Smooth muscle cell (in vitro differentiated cells): ENCODE results near the gene FUBP3. TPM values are rescaled to one million over a fixed set of nuclear protein-coding genes. Genes with fewer than 3 reads are reported as not detected.

Experiments used
- DNase-seq: peaks from one replicate; lab custom pipeline; 2025; ENCODE audit not compliant: unreplicated experiment; lab: John Stamatoyannopoulos, UW
- H2AFZ ChIP-seq: fragments of 200-600 bp; sonication (generic); 2 replicates; pipeline ENCODE4 v1.6.0; 2016; ENCODE audit warnings: antibody characterized with exemption, low read depth, mild to moderate bottlenecking
- H3F3A ChIP-seq: fragments of 200-600 bp; sonication (generic); 2 replicates; pipeline ENCODE4 v1.6.0; 2017; ENCODE audit warnings: antibody characterized with exemption, low read depth
- H3K27ac ChIP-seq: fragments of 200-600 bp; sonication (generic); 2 replicates; pipeline ENCODE4 v1.5.1; 2016; ENCODE audit warnings: low read depth, mild to moderate bottlenecking
- H3K27me3 ChIP-seq: fragments of 200-600 bp; sonication (generic); 2 replicates; pipeline ENCODE4 v1.6.1; 2016; ENCODE audit warnings: low read depth, mild to moderate bottlenecking
- H3K36me3 ChIP-seq: fragments of 200-600 bp; sonication (generic); 2 replicates; pipeline ENCODE4 v1.5.1; 2016; ENCODE audit warnings: low read depth
- H3K4me1 ChIP-seq: fragments of 200-600 bp; sonication (generic); 2 replicates; pipeline ENCODE4 v1.5.1; 2016; ENCODE audit warnings: low read depth
- H3K4me2 ChIP-seq: fragments of 200-600 bp; sonication (generic); 2 replicates; pipeline ENCODE4 v1.6.0; 2016; ENCODE audit warnings: mild to moderate bottlenecking
- H3K4me3 ChIP-seq: fragments of 200-600 bp; sonication (generic); 2 replicates; pipeline ENCODE4 v1.5.1; 2016; ENCODE audit warnings: mild to moderate bottlenecking
- H3K79me2 ChIP-seq: fragments of 200-600 bp; sonication (generic); 2 replicates; pipeline ENCODE4 v1.6.0; 2016; ENCODE audit warnings: low read depth, mild to moderate bottlenecking
- H3K9ac ChIP-seq: fragments of 200-600 bp; sonication (generic); 2 replicates; pipeline ENCODE4 v1.6.0; 2016; ENCODE audit warnings: low read depth
- H3K9me3 ChIP-seq: fragments of 200-600 bp; sonication (generic); replicated peaks from 2 replicates; pipeline ENCODE4 v1.5.1; 2016; ENCODE audit warnings: low read depth
- H4K20me1 ChIP-seq: fragments of 200-600 bp; sonication (generic); 2 replicates; pipeline ENCODE4 v1.6.0; 2016; ENCODE audit warnings: low read depth
- WGBS: methylation state at CpG from one replicate; pipeline ENCODE4 v1.1.7; 2016; ENCODE audit warnings: low lambda C conversion rate; 5-methylcytosine and 5-hydroxymethylcytosine counted together
- polyA plus RNA-seq: library from polyadenylated mRNA; unstranded; fragments of >200 nt; fragmentation: Nextera tagmentation; extraction: Ambion mirVana; gene quantifications from 2 replicates; pipeline ENCODE4 v1.2.1, GENCODE V29; 2016
- total RNA-seq: library from RNA; depleted of rRNA; stranded (reverse); fragments of >200 nt; gene quantifications from 2 replicates; pipeline ENCODE4 v1.2.3, GENCODE V29; 2014
- TF ChIP-seq, protein P1 (sequence below): fragments of 200-600 bp; sonication (generic); IDR thresholded peaks from 2 replicates; pipeline ENCODE4 v1.5.1; 2017; ENCODE audit warnings: borderline replicate concordance, mild to moderate bottlenecking, antibody characterized with exemption; ENCODE audit not compliant: insufficient read depth, poor library complexity, severe bottlenecking

Gene FUBP3
- total and polyA plus RNA-seq, 2 experiments from 2014 or later = 46.9 to 52.5 TPM

DNA sequence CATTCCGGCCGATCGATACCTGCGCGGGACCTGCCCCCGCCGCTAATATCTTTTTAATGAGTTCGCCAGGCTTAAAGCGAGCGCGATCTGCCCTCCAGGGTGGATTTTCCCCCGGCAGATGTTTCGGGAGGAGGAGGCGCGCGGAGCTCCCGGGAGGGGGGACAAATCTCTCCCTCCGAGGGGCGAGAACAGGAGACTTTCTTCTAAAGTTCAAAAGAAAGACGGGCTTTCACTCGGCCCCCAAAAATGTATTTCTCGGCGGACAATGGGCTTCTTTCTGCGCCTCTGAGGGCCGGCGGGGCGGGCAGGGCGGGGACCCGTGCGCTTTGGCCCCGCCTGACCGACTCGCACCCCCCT, 80.9 kb downstream of the FUBP3 start:
- no peaks in the 10 kb centered on the region for H3K36me3 ChIP-seq
- H3K79me2 ChIP-seq = no peaks in the 10 kb centered on the region
- H3K9me3 ChIP-seq = no peaks in the 10 kb centered on the region
- H3K4me2 ChIP-seq = peak overlapping the region; percentile 82
- H3K27me3 ChIP-seq = peaks cover 100% of the 10 kb centered on the region
- no peak overlapping the region for H2AFZ ChIP-seq
- DNase-seq = no peak
- peaks cover 33% of the 10 kb centered on the region for H3K4me1 ChIP-seq
- H3K27ac ChIP-seq = no peak overlapping the region
- no peak overlapping the region for H3K9ac ChIP-seq
- H3K4me3 ChIP-seq = peak overlapping the region; percentile 31
- no peaks in the 10 kb centered on the region for H3F3A ChIP-seq
- peaks cover 7% of the 10 kb centered on the region for H4K20me1 ChIP-seq
- TF ChIP-seq, protein P1, sequence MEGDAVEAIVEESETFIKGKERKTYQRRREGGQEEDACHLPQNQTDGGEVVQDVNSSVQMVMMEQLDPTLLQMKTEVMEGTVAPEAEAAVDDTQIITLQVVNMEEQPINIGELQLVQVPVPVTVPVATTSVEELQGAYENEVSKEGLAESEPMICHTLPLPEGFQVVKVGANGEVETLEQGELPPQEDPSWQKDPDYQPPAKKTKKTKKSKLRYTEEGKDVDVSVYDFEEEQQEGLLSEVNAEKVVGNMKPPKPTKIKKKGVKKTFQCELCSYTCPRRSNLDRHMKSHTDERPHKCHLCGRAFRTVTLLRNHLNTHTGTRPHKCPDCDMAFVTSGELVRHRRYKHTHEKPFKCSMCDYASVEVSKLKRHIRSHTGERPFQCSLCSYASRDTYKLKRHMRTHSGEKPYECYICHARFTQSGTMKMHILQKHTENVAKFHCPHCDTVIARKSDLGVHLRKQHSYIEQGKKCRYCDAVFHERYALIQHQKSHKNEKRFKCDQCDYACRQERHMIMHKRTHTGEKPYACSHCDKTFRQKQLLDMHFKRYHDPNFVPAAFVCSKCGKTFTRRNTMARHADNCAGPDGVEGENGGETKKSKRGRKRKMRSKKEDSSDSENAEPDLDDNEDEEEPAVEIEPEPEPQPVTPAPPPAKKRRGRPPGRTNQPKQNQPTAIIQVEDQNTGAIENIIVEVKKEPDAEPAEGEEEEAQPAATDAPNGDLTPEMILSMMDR = no peak
- 1% methylated on average over 24 of the region's 33 CpGs for WGBS

DNA sequence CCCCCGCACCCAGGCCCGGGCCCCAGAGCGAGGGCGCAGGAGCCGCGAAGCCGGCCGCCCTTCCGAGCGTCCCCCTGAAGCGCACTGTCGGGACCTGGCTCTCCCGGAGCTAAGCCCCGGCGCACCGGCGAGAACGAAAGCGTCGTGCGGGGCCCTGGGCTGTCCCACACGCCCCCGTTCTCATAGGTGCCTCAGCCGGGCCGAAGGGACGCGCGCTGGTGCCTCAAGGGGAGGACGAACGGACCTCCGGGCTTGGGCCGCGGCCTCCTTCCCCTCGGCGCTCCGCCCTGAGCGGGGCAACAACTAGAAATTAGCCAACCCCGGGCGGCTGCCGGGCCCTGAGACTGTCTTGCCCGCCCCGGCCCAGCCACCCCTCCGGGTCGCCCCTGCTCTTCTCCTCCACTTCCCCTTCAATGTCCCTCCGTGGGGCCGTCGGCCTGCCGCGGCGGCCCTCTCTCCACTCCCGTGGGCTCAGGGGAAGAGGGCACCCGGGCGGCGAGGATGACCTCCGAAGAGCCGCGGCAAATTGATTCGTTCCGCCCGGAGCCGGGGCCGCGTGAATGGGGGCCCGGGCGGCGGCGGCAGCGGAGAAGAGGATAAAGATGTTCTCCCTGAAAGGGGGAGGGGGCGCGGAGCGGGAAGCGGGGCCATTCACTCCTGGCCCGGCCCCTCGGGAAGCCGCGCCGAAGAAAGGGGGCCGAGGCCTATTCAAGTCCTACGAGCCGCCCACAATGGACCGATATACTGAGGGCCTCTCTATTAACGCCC, 81.5 kb downstream of the FUBP3 start:
- no peak for DNase-seq
- Histone ChIP-seq H3K4me2 (peak overlapping the region; percentile 82), H3K9me3 (no peaks in the 10 kb centered on the region), H4K20me1 (peaks cover 7% of the 10 kb centered on the region), H3K27ac (no peak overlapping the region), H3K4me3 (peak overlapping the region; percentile 31), H3K27me3 (peaks cover 100% of the 10 kb centered on the region), H3K9ac (no peak overlapping the region), H3K4me1 (peaks cover 38% of the 10 kb centered on the region), H3F3A (no peaks in the 10 kb centered on the region), H2AFZ (no peak overlapping the region), H3K79me2 (no peaks in the 10 kb centered on the region), H3K36me3 (no peaks in the 10 kb centered on the region)
- 3% methylated on average over 66 of the region's 82 CpGs for WGBS
- TF ChIP-seq, protein P1 = no peak

DNA sequence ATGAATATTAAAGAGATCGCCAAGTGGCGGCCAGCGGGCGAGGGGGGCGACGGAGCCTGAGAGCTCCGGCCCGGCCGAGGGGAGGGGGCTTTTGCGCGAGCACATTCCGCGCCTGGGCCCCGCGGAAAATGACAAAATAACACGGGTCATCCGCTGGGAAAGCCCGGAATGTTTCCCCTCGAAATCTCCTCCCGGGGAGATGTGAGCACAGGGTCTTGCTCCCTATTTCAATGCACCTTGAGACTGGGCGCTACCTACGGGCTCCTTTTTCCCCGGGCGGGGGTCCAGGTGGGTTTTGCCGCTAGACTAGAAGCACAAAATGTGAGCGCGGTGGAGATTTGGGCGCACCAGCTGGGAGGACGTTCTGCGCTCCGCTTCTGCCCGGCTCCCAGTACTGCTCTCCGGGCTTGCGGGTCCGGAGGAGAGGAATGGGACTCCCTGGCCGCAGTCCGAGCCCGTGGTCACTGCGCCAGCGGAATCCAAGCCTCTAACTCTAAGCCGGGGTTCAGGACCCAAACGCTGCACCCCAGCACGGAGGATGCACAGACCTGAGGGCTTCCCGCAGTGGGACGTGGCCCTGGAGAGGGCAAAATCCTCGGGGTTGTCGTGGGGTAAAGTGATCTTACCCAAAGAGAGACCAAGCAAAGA, 82.2 kb downstream of the FUBP3 start:
- Histone ChIP-seq H3K4me2 (peak overlapping the region; percentile 82), H3K79me2 (no peaks in the 10 kb centered on the region), H3K27ac (no peak overlapping the region), H3K27me3 (peaks cover 100% of the 10 kb centered on the region), H3F3A (no peaks in the 10 kb centered on the region), H3K9me3 (no peaks in the 10 kb centered on the region), H4K20me1 (peaks cover 7% of the 10 kb centered on the region), H2AFZ (no peak overlapping the region), H3K9ac (no peak overlapping the region), H3K36me3 (no peaks in the 10 kb centered on the region), H3K4me3 (no peak overlapping the region), H3K4me1 (peaks cover 45% of the 10 kb centered on the region)
- 5% methylated on average over 43 of the region's 47 CpGs for WGBS
- TF ChIP-seq, protein P1 = no peak
- no peak for DNase-seq
